ENCODE data around the gene MBD5.

GRCh38 chr2:147980940-147981528, 39.9 kb upstream of the MBD5 start:
- TF ChIP-seq POLR2AphosphoS5 (IDR thresholded peaks at IDR 0.05) (no peak), CTCF (IDR thresholded peaks at IDR 0.05) (no peak)
